Measurements from ENCODE around the gene YIF1A. TPM values are rescaled to one million over a fixed set of nuclear protein-coding genes. Genes with fewer than 3 reads are reported as not detected.

Gene YIF1A
- total RNA-seq, 4 donors from 2014 or later, result 60.6 to 99.7 (median 72.3) TPM

GRCh38 chr11:66239511-66239910, 49.4 kb downstream of the YIF1A start:
- 64% methylated on average over 3 of the region's 3 CpGs; no CpG with 5 or more reads in 1 of the 2 donors for WGBS, 2 donors (ENCODE audit: low coverage in 1 of 2)
- H3K36me3 ChIP-seq, result no peaks in the 10 kb centered on the region
- TF ChIP-seq POLR2A (IDR thresholded peaks at IDR 0.05), result no peak
- TF ChIP-seq POLR2AphosphoS5 (IDR thresholded peaks at IDR 0.05), result no peak
- no peak for TF ChIP-seq CTCF (IDR thresholded peaks at IDR 0.05)
- no peak for TF ChIP-seq EP300 (IDR thresholded peaks at IDR 0.05; ENCODE audit: low read depth)

GRCh38 chr11:66238786-66239413, 50.0 kb downstream of the YIF1A start:
- WGBS, 2 donors (ENCODE audit: low coverage in 1 of 2), result 93% methylated on average over 17 of the region's 17 CpGs; no CpG with 5 or more reads in 1 of the 2 donors
- in situ Hi-C loops (cut with MboI; ENCODE audit: low pct_ligation_motif_present in 1 of 4, low pct_unique_long_range_greater_than_20kb in 1 of 4, low sequenced_read_pairs in 3 of 4), result no loop called here
- no peak for TF ChIP-seq POLR2AphosphoS5 (IDR thresholded peaks at IDR 0.05)
- no peak for TF ChIP-seq EP300 (IDR thresholded peaks at IDR 0.05; ENCODE audit: low read depth)
- TF ChIP-seq CTCF (IDR thresholded peaks at IDR 0.05), result no peak
- TF ChIP-seq POLR2A (IDR thresholded peaks at IDR 0.05), result no peak
- intact Hi-C loops (cut with DNase I; ENCODE audit: low total_unique reads), result no loop called here
- H3K27ac ChIP-seq, result no peak overlapping the region
- no peak overlapping the region for H3K4me3 ChIP-seq
- H3K27me3 ChIP-seq, result no peaks in the 10 kb centered on the region
- H3K4me1 ChIP-seq, result no peaks in the 10 kb centered on the region
- no peaks in the 10 kb centered on the region for H3K9me3 ChIP-seq
- no peaks in the 10 kb centered on the region for H3K36me3 ChIP-seq
- no peak for DNase-seq

More at GRCh38 chr11:66239511-66239910, 49.4 kb downstream of the YIF1A start:
- Histone ChIP-seq H3K4me1 (no peaks in the 10 kb centered on the region), H3K27ac (no peak overlapping the region), H3K27me3 (no peaks in the 10 kb centered on the region), H3K4me3 (no peak overlapping the region), H3K9me3 (no peaks in the 10 kb centered on the region)
- in situ Hi-C loops (cut with MboI; ENCODE audit: low pct_ligation_motif_present in 1 of 4, low pct_unique_long_range_greater_than_20kb in 1 of 4, low sequenced_read_pairs in 3 of 4) (no loop called here), intact Hi-C loops (cut with DNase I; ENCODE audit: low total_unique reads) (no loop called here)
- DNase-seq, result no peak

GRCh38 chr11:66237867-66238266, 51.1 kb downstream of the YIF1A start:
- H3K9me3 ChIP-seq, result no peaks in the 10 kb centered on the region
- intact Hi-C loops (cut with DNase I; ENCODE audit: low total_unique reads), result no loop called here
- no peak overlapping the region for H3K4me3 ChIP-seq

GRCh38 chr11:66235141-66235540, 53.8 kb downstream of the YIF1A start:
- H3K4me1 ChIP-seq, result no peaks in the 10 kb centered on the region
- no peaks in the 10 kb centered on the region for H3K9me3 ChIP-seq
- no peak for DNase-seq
- H3K27ac ChIP-seq, result no peak overlapping the region
- peaks cover 0 to 10% (median 0%) of the 10 kb centered on the region in 4 donors for H3K36me3 ChIP-seq
- TF ChIP-seq POLR2A (IDR thresholded peaks at IDR 0.05) (no peak), POLR2AphosphoS5 (IDR thresholded peaks at IDR 0.05) (no peak)
- in situ Hi-C loops (cut with MboI; ENCODE audit: low pct_ligation_motif_present in 1 of 4, low pct_unique_long_range_greater_than_20kb in 1 of 4, low sequenced_read_pairs in 3 of 4), result no loop called here
- WGBS, 2 donors (ENCODE audit: low coverage in 1 of 2), result 92 to 96% methylated on average over 5 to 11 of the region's 11 CpGs
- H3K4me3 ChIP-seq, result no peak overlapping the region
- intact Hi-C loops (cut with DNase I; ENCODE audit: low total_unique reads), result no loop called here
- H3K27me3 ChIP-seq, result no peaks in the 10 kb centered on the region

More at GRCh38 chr11:66237867-66238266, 51.1 kb downstream of the YIF1A start:
- 93% methylated on average over 5 of the region's 6 CpGs; no CpG with 5 or more reads in 1 of the 2 donors for whole genome bisulfite sequencing, 2 donors (ENCODE audit: low coverage in 1 of 2)
- TF ChIP-seq POLR2AphosphoS5 (IDR thresholded peaks at IDR 0.05) (no peak), POLR2A (IDR thresholded peaks at IDR 0.05) (no peak), EP300 (IDR thresholded peaks at IDR 0.05; ENCODE audit: low read depth) (no peak), CTCF (IDR thresholded peaks at IDR 0.05) (no peak)
- in situ Hi-C loops (cut with MboI; ENCODE audit: low pct_ligation_motif_present in 1 of 4, low pct_unique_long_range_greater_than_20kb in 1 of 4, low sequenced_read_pairs in 3 of 4), result no loop called here
- DNase-seq, result no peak
- no peak overlapping the region for H3K27ac ChIP-seq
- H3K4me1 ChIP-seq, result no peaks in the 10 kb centered on the region
- H3K36me3 ChIP-seq, result no peaks in the 10 kb centered on the region
- no peaks in the 10 kb centered on the region for H3K27me3 ChIP-seq

Other genes with a start within 250 kb of the YIF1A start
- not detected for gene GAL3ST3, start 240.0 kb downstream of the YIF1A start, total RNA-seq
- 100 to 1,000 TPM in 3 of 4 donors, 10 to 100 TPM in 1; 71.8 to 152 (median 137) TPM for gene SF3B2, start 236.8 kb downstream of the YIF1A start, total RNA-seq
- gene PACS1, start 218.9 kb downstream of the YIF1A start, total RNA-seq, result 10 to 100 TPM in 3 of 4 donors, 1 to 10 TPM in 1; 9.8 to 52.0 (median 27.2) TPM
- 10 to 100 TPM in 2 of 4 donors, 1 to 10 TPM in 2; 5.1 to 15.6 (median 11.1) TPM for gene KLC2, start 31.4 kb downstream of the YIF1A start, total RNA-seq
- 100 to 1,000 TPM in 3 of 4 donors, 10 to 100 TPM in 1; 89.8 to 141 (median 131) TPM for gene RAB1B, start 20.5 kb downstream of the YIF1A start, total RNA-seq
- under 1 TPM in 1 of 4 donors, not detected in 3; 0.41 TPM for gene CNIH2, start 11.0 kb downstream of the YIF1A start, total RNA-seq
- gene TMEM151A, start 2.8 kb upstream of the YIF1A start, total RNA-seq, result under 1 TPM in 2 of 4 donors, not detected in 2; 0.55 to 0.75 TPM
- 10 to 100 TPM in 1 of 4 donors, 1 to 10 TPM in 3; 2.6 to 36.2 (median 6.5) TPM for gene CD248, start 27.9 kb upstream of the YIF1A start, total RNA-seq
- gene RIN1, start 47.3 kb upstream of the YIF1A start, total RNA-seq, result 10 to 100 TPM in 3 of 4 donors, 1 to 10 TPM in 1; 8.8 to 43.8 (median 14.4) TPM
- gene BRMS1, start 56.0 kb upstream of the YIF1A start, total RNA-seq, result 100 to 1,000 TPM in 1 of 4 donors, 10 to 100 TPM in 3; 34.0 to 178 (median 63.1) TPM
- 10 to 100 TPM; 21.8 to 31.8 (median 23.6) TPM for gene B4GAT1, start 58.5 kb upstream of the YIF1A start, total RNA-seq
- 10 to 100 TPM in 3 of 4 donors, 1 to 10 TPM in 1; 7.5 to 32.4 (median 14.4) TPM for gene SLC29A2, start 82.6 kb upstream of the YIF1A start, total RNA-seq
- gene NPAS4, start 131.9 kb upstream of the YIF1A start, total RNA-seq, result under 1 TPM in 1 of 4 donors, not detected in 3; 0.16 TPM
- 100 to 1,000 TPM in 1 of 4 donors, 10 to 100 TPM in 3; 39.6 to 127 (median 43.5) TPM for gene MRPL11, start 149.7 kb upstream of the YIF1A start, total RNA-seq
- 10 to 100 TPM in 1 of 4 donors, 1 to 10 TPM in 3; 1.2 to 14.2 (median 7.8) TPM for gene PELI3, start 177.8 kb upstream of the YIF1A start, total RNA-seq
- gene DPP3, start 191.3 kb upstream of the YIF1A start, total RNA-seq, result 100 to 1,000 TPM in 1 of 4 donors, 10 to 100 TPM in 3; 32.8 to 116 (median 53.4) TPM
- 100 to 1,000 TPM in 1 of 4 donors, 10 to 100 TPM in 3; 33.3 to 146 (median 56.0) TPM for gene BBS1, start 221.5 kb upstream of the YIF1A start, total RNA-seq

Data from transverse colon (tissue), 4 donors.